Muscle layer of duodenum (tissue), 2 donors: ENCODE results near the gene CDKL2.
"Not testable (repeated sequence)": the region's sequence is repeated elsewhere in the genome, so short reads cannot be mapped to it uniquely, and the experiment has no call there.

Experiments used
- H3K27ac ChIP-seq: one replicate; pipeline ENCODE4 v1.7.0; 2013; ENCODE audit warnings: mild to moderate bottlenecking, low read length
- H3K27me3 ChIP-seq: one replicate; pipeline ENCODE4 v1.7.0; 2013; ENCODE audit warnings: low read depth, mild to moderate bottlenecking, control low read depth, low read length
- H3K36me3 ChIP-seq, 2 donors: one replicate each; pipeline ENCODE4 v1.7.0; 2013; ENCODE audit warnings: low read length in 2 of 2, control low read depth in 1 of 2, mild to moderate bottlenecking in 1 of 2; ENCODE audit not compliant: insufficient read depth in 2 of 2, control insufficient read depth in 1 of 2
- H3K4me1 ChIP-seq, 2 donors: one replicate each; pipeline ENCODE4 v1.7.0; 2013; ENCODE audit warnings: low read length in 2 of 2, mild to moderate bottlenecking in 2 of 2, control low read depth in 1 of 2, moderate library complexity in 1 of 2; ENCODE audit not compliant: insufficient read depth in 2 of 2, control insufficient read depth in 1 of 2
- H3K4me3 ChIP-seq, 2 donors: one replicate each; pipeline ENCODE4 v1.7.0; 2013; ENCODE audit warnings: low read length in 2 of 2, low read depth in 1 of 2, mild to moderate bottlenecking in 1 of 2
- H3K9me3 ChIP-seq, 2 donors: one replicate each; pipeline ENCODE4 v1.7.0; 2013; ENCODE audit warnings: low read length in 2 of 2, control low read depth in 1 of 2, mild to moderate bottlenecking in 1 of 2; ENCODE audit not compliant: control insufficient read depth in 1 of 2
- donor health status: healthy.

CDKL2 gene

GRCh38 chr4:75666299-75666698, 36.0 kb upstream of the CDKL2 start:
- Histone ChIP-seq H3K27me3 (no peaks in the 10 kb centered on the region), H3K4me3 (no peak overlapping the region), H3K36me3 (peaks cover 0 to 4% of the 10 kb centered on the region in 2 donors), H3K4me1 (peaks cover 10 to 34% of the 10 kb centered on the region in 2 donors), H3K27ac (no peak overlapping the region), H3K9me3 (no peaks in the 10 kb centered on the region)

GRCh38 chr4:75664604-75665003, 34.3 kb upstream of the CDKL2 start:
- H3K4me3 ChIP-seq, H3K36me3 ChIP-seq, H3K27ac ChIP-seq, H3K9me3 ChIP-seq, H3K27me3 ChIP-seq: not testable (repeated sequence)
- peaks cover 9 to 18% of the 10 kb centered on the region in 2 donors for H3K4me1 ChIP-seq

DNA sequence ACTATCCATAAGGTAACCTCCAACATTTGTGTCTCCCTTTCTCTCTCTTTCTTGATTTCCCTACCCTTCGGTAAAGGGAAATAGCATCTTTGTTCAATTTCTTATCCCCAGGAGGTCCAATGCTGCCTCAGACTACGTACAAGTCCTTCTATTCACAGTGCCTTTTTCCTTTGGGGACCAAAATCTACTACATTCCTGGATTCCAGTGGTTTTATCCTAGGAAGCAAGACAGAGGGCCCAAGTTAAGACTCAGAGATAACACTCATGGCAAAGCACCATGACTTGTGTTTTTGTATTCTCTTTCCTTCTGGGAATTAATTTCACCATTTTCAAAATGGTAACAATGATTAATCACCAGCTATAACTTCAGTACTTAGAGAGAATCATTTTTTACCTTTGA, 32.3 kb upstream of the CDKL2 start:
- Histone ChIP-seq H3K27ac (no peak overlapping the region), H3K36me3 (peaks cover 7 to 15% of the 10 kb centered on the region in 2 donors), H3K4me3 (no peak overlapping the region), H3K27me3 (no peaks in the 10 kb centered on the region), H3K9me3 (no peaks in the 10 kb centered on the region), H3K4me1 (peaks cover 9 to 12% of the 10 kb centered on the region in 2 donors)

DNA sequence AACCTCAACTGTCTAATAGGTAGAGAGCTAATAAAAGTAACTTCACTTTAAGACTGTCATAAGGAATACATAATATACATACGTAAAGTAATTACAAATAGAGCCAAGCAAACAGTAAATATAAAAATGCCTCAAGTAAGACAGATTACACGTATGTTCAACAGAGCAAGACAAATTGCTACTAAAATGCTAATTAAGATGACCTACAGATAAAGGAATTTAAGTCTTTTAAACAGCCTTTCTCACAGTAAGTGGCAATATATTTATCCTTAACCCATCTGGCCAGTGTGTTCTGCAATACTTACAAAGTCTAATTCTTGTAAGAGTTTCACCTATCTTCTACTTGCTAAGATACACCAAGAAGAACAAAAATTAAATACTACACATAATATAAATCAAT, 30.2 kb upstream of the CDKL2 start:
- Histone ChIP-seq H3K9me3 (no peaks in the 10 kb centered on the region), H3K4me3 (no peak overlapping the region), H3K27ac (no peak overlapping the region), H3K4me1 (peaks cover 2 to 7% of the 10 kb centered on the region in 2 donors), H3K36me3 (peaks cover 14 to 19% of the 10 kb centered on the region in 2 donors), H3K27me3 (no peaks in the 10 kb centered on the region)

GRCh38 chr4:75659512-75660031, 29.2 kb upstream of the CDKL2 start:
- no peak overlapping the region for H3K4me3 ChIP-seq
- H3K27ac ChIP-seq = no peak overlapping the region
- peaks cover 0 to 7% of the 10 kb centered on the region in 2 donors for H3K4me1 ChIP-seq
- H3K9me3 ChIP-seq = no peaks in the 10 kb centered on the region
- H3K27me3 ChIP-seq = no peaks in the 10 kb centered on the region
- H3K36me3 ChIP-seq = peaks cover 20 to 21% of the 10 kb centered on the region in 2 donors

DNA sequence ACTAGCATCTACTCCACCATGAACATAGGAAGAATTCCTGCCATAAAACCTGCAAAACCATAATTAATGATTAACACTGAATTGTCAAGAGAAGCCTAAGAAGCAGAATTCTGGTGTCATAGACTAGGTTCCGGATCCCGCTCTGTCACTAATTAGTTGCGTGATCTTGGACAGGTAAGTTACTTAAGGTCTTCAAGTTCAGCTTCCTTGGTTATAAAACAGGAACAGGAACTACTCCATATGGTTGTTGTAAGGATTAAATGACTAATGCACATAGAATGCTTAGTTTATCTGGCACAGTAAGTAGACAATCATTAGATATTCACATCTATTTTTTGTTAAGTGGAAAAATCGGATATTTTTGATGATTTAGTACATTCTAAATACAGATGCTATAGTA, 28.5 kb upstream of the CDKL2 start:
- Histone ChIP-seq H3K36me3 (peaks cover 26% of the 10 kb centered on the region in 2 donors), H3K27me3 (no peaks in the 10 kb centered on the region), H3K4me3 (no peak overlapping the region), H3K4me1 (peaks cover 0 to 7% of the 10 kb centered on the region in 2 donors), H3K27ac (no peak overlapping the region), H3K9me3 (no peaks in the 10 kb centered on the region)

- Histone ChIP-seq H3K36me3 (peaks cover 22 to 40% of the 10 kb centered on the region in 2 donors), H3K27ac (no peak overlapping the region), H3K9me3 (no peaks in the 10 kb centered on the region), H3K27me3 (no peaks in the 10 kb centered on the region), H3K4me3 (no peak overlapping the region), H3K4me1 (no peaks in the 10 kb centered on the region)
These were observed 25.2 kb upstream of the CDKL2 start for GRCh38 chr4:75655562-75655961.

GRCh38 chr4:75654905-75655304, 24.6 kb upstream of the CDKL2 start:
- Histone ChIP-seq H3K9me3 (no peaks in the 10 kb centered on the region), H3K27ac (no peak overlapping the region), H3K36me3 (peaks cover 21 to 40% of the 10 kb centered on the region in 2 donors), H3K27me3 (no peaks in the 10 kb centered on the region), H3K4me3 (no peak overlapping the region), H3K4me1 (no peaks in the 10 kb centered on the region)

GRCh38 chr4:75653845-75654503, 23.6 kb upstream of the CDKL2 start:
- no peaks in the 10 kb centered on the region for H3K9me3 ChIP-seq
- no peak overlapping the region for H3K27ac ChIP-seq
- H3K4me3 ChIP-seq = no peak overlapping the region
- peaks cover 21 to 40% of the 10 kb centered on the region in 2 donors for H3K36me3 ChIP-seq
- H3K4me1 ChIP-seq = no peaks in the 10 kb centered on the region
- no peaks in the 10 kb centered on the region for H3K27me3 ChIP-seq

GRCh38 chr4:75644095-75644494, 13.8 kb upstream of the CDKL2 start:
- no peaks in the 10 kb centered on the region for H3K9me3 ChIP-seq
- no peak overlapping the region for H3K4me3 ChIP-seq
- H3K27me3 ChIP-seq = no peaks in the 10 kb centered on the region
- no peaks in the 10 kb centered on the region for H3K4me1 ChIP-seq
- H3K36me3 ChIP-seq = peaks cover 44% of the 10 kb centered on the region in 2 donors
- no peak overlapping the region for H3K27ac ChIP-seq

GRCh38 chr4:75643651-75644050, 13.3 kb upstream of the CDKL2 start:
- Histone ChIP-seq H3K27ac (no peak overlapping the region), H3K4me1 (no peaks in the 10 kb centered on the region), H3K27me3 (no peaks in the 10 kb centered on the region), H3K36me3 (peaks cover 44% of the 10 kb centered on the region in 2 donors), H3K9me3 (no peaks in the 10 kb centered on the region), H3K4me3 (no peak overlapping the region)
